ENCODE data around the gene MMD. TPM values are rescaled to one million over a fixed set of nuclear protein-coding genes. Genes with fewer than 3 reads are reported as not detected.

MMD gene
- total and polyA plus RNA-seq, 2 of the 13 experiments (the other 11 are each of a cell fraction or from before 2014, with no cell fraction given), result 121 to 225 TPM

DNA sequence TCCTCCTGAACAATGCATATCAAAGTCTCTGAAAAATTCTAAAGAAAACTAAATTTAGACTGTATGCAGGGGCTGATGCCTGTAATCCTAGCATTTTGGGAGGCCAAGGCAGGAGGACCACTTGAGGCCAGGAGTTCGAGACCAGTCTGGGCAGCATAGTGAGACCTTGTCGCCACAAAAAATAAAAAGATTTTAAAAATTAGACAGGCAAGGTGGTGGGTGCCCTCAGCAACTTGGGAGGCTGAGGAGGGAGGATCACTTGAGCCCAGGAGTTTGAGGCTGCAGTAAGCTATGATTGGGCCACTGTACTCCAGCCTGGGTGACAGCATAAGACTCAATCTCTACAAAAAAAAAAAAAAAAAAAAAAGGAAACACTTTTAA lies 30.1 kb upstream of the MMD start:
- CTCF ChIA-PET (ENCODE audit: low intra/inter-chr PET ratio, low total read pairs), result no interaction called here
- Histone ChIP-seq H3K27ac (ENCODE audit: extremely low read length, insufficient read depth, low read length) (peak overlapping the region; percentile 58), H4K20me1 (ENCODE audit: insufficient read depth, low read length) (no peaks in the 10 kb centered on the region), H3K4me2 (ENCODE audit: low read depth, low read length) (no peak overlapping the region), H3K79me2 (ENCODE audit: insufficient read depth, low read length) (no peaks in the 10 kb centered on the region), H3K4me3 (replicated peaks in 1 of 3; ENCODE audit: insufficient read depth in 1 of 3, low read depth in 2 of 3, low read length in 3 of 3) (no peak overlapping the region), H3K9me3 (ENCODE audit: low read length) (no peaks in the 10 kb centered on the region), H3K27me3 (ENCODE audit: control insufficient read depth in 1 of 2, insufficient read depth in 2 of 2, low read length in 2 of 2) (no peaks in the 10 kb centered on the region), H3K4me1 (ENCODE audit: insufficient read depth, low read length) (peaks cover 98% of the 10 kb centered on the region), H3K9ac (ENCODE audit: insufficient read depth, low read depth, low read length) (0 out of 2 replicates have a peak overlapping the region, but pooled peaks have one; percentile 5), H3K36me3 (replicated peaks in 1 of 2; ENCODE audit: control insufficient read depth in 1 of 2, insufficient read depth in 2 of 2, low read length in 2 of 2) (no peaks in the 10 kb centered on the region), H2AFZ (ENCODE audit: low read length) (no peak overlapping the region)
- BruUV-seq (replicated peaks), result no TSS peak
- no peak for ATAC-seq
- no peak for FAIRE-seq
- in situ Hi-C loops (cut with HindIII; ENCODE audit: extremely low pct_ligation_motif_present, low pct_unique_long_range_greater_than_20kb) (no loop called here), intact Hi-C loops (cut with micrococcal nuclease; ENCODE audit: unreplicated experiment) (no loop called here)
- no peak for TF ChIP-seq RORA (CRISPR knock-in tag; IDR thresholded peaks at IDR 0.05)
- TF ChIP-seq SMAD3 (CRISPR knock-in tag; IDR thresholded peaks at IDR 0.05), result 0 out of 2 replicates have a peak, but pooled peaks have one; percentile 7
- TF ChIP-seq, protein P1, sequence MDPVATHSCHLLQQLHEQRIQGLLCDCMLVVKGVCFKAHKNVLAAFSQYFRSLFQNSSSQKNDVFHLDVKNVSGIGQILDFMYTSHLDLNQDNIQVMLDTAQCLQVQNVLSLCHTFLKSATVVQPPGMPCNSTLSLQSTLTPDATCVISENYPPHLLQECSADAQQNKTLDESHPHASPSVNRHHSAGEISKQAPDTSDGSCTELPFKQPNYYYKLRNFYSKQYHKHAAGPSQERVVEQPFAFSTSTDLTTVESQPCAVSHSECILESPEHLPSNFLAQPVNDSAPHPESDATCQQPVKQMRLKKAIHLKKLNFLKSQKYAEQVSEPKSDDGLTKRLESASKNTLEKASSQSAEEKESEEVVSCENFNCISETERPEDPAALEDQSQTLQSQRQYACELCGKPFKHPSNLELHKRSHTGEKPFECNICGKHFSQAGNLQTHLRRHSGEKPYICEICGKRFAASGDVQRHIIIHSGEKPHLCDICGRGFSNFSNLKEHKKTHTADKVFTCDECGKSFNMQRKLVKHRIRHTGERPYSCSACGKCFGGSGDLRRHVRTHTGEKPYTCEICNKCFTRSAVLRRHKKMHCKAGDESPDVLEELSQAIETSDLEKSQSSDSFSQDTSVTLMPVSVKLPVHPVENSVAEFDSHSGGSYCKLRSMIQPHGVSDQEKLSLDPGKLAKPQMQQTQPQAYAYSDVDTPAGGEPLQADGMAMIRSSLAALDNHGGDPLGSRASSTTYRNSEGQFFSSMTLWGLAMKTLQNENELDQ (CRISPR knock-in tag; IDR thresholded peaks at IDR 0.05; ENCODE audit: borderline replicate concordance), result no peak
- TF ChIP-seq, protein P2, sequence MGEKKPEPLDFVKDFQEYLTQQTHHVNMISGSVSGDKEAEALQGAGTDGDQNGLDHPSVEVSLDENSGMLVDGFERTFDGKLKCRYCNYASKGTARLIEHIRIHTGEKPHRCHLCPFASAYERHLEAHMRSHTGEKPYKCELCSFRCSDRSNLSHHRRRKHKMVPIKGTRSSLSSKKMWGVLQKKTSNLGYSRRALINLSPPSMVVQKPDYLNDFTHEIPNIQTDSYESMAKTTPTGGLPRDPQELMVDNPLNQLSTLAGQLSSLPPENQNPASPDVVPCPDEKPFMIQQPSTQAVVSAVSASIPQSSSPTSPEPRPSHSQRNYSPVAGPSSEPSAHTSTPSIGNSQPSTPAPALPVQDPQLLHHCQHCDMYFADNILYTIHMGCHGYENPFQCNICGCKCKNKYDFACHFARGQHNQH (CRISPR knock-in tag; IDR thresholded peaks at IDR 0.05), result 0 out of 2 replicates have a peak, but pooled peaks have one; percentile 4
- TF ChIP-seq CREB1 (IDR thresholded peaks at IDR 0.05), result no peak
- peak; percentile 22; the same call in 1 of the 2 replicates for TF ChIP-seq CREB1 (CRISPR knock-in tag; IDR thresholded peaks at IDR 0.05)
- TF ChIP-seq, protein P3, sequence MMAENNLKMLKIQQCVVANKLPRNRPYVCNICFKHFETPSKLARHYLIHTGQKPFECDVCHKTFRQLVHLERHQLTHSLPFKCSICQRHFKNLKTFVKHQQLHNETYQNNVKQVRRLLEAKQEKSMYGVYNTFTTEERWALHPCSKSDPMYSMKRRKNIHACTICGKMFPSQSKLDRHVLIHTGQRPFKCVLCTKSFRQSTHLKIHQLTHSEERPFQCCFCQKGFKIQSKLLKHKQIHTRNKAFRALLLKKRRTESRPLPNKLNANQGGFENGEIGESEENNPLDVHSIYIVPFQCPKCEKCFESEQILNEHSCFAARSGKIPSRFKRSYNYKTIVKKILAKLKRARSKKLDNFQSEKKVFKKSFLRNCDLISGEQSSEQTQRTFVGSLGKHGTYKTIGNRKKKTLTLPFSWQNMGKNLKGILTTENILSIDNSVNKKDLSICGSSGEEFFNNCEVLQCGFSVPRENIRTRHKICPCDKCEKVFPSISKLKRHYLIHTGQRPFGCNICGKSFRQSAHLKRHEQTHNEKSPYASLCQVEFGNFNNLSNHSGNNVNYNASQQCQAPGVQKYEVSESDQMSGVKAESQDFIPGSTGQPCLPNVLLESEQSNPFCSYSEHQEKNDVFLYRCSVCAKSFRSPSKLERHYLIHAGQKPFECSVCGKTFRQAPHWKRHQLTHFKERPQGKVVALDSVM (CRISPR knock-in tag; IDR thresholded peaks at IDR 0.05), result peak; percentile 90
- TF ChIP-seq ZNF674 (CRISPR knock-in tag; IDR thresholded peaks at IDR 0.05; ENCODE audit: low read depth), result no peak
- DNase-seq (ENCODE audit: low spot score), result no peak
- POLR2A ChIA-PET, result interaction anchor here (1.1 to 1.4 kb wide), 3 partner anchors 19 to 166 kb away, joined by 3 to 14 read pairs (median 4); no protein-coding TSS in a partner anchor
- 100% methylated on average over 2 of the region's 2 CpGs for WGBS (ENCODE audit: low lambda C conversion rate)
